HG03196 (cell line): ENCODE measurements around the gene PRLHR.
"Not testable (repeated sequence)": the region's sequence is repeated elsewhere in the genome, so short reads cannot be mapped to it uniquely, and the experiment has no call there.

Experiments used
- ATAC-seq: cut with Tn5 transposase; IDR thresholded peaks from one replicate; pipeline ENCODE4 v1.9.1; 2021; ENCODE audit not compliant: unreplicated experiment

Gene PRLHR

DNA sequence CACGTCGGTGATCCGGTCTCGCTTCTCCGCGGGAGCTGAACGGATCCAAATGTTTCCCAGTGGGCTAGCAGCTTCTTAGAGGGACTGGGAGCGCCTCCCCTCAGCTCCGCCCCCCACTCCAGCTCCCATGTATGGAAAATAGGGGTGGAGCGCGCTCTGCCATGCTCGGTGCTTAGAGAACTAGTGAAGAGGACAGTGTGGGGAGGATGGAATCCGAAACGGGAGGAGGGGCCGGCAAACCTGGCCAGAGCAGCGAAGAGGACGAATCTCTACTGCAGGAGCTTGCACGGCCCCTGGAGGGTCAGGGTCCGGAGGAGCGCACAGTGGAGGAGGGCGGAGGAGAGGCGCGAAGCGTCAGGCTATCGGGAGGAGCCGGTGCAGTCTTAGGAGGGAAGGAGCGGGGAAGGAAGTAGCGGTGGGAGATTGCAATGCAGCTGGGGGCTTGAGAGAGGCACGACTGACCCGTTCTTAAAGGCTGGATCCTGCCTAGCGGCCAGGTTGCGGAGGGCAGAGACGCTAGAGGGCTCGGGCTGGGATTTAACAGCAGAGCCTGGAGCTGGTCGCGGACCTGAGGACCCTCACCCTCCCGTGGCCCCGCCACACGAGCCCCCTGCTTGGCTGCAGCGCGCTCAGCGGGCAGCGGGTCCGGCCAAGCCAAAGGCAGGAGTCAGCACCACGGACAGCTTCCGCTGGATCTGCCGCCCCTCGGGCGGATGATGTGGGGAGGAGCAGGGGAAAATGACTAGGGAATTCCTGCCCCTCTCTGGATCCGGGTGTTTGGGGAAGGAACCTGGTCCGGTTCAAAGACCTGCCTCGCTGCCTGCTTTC, at the start of gene PRLHR:
Gene PRLHR, minus strand, starts transcription at position 51 of the 828 bp plus-strand sequence. CDS start 404 bp downstream, outside the sequence.
- no peak for ATAC-seq

DNA sequence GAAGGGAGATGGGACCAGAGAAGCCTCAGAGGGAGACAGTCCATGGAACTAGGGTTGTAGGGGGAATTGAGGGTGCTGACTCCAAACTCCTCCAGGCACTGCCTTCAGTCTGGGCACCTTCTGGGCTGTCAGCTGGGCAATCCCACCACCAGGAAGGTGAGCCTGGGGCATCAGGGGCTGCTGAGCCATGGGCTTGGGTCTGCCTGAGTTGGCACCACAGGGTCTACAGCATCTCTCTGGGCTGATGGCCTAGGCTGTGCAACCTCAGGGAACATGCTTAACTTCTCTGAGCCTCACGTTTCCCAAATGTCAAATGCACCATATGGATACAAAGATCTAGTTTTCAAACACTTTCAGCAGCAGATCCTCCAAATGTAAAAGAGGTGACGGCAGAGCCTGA, 46.8 kb upstream of the PRLHR start:
- no peak for ATAC-seq

DNA sequence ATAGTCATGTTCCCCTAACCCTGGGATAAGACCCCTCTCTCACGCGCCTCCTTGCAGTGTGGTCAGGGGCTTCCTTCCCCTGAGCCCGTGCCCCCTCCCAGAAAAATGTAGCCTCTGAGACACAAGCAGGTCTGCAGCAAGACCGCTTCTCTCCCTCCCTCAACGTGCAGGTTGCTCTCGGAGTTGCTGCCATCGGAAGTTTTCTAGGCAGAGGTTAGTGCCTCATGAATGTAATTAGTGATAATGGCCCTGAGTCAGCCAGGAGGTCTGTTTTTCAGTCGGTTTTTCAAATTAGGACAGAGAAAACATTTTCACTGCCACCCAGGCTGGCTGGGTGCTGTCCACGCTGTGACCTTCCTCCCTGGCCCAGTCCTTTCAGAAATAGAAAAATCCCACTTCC, 43.2 kb upstream of the PRLHR start:
- ATAC-seq: no peak

DNA sequence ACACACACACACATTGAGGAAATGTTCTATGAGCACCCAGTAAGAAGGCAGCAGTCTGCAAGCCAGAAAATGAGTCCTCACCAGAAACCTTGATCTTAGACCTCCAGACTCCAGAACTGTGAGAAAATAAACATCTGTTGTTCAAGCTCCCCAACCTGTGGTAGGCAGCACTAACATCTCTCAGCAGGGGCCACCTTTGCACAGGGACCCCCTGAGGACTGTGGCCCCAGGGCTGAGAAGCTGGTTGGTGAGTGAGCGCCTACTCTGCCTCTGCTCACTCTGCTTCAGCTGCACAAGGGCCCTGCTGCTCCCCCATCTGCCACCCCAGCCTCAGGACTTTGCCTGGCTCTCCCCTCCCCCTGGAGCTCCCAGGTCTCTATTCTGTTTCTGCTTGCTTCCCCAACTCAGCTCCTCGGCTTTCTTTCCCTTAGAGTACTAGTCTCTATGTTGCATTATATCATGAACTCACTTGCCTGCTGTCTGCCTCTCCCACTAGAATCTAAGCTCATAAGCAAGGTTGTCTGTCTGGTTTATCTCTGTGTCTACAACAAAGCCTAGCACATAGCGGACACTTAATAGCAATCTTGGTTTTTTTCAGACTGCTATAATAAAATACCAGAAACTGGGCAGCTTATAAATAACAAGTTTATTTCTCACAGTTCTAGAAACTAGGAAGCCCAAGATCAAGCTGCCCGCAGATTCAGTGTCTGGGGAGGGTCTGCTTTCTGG, 40.4 kb upstream of the PRLHR start:
- no peak for ATAC-seq

DNA sequence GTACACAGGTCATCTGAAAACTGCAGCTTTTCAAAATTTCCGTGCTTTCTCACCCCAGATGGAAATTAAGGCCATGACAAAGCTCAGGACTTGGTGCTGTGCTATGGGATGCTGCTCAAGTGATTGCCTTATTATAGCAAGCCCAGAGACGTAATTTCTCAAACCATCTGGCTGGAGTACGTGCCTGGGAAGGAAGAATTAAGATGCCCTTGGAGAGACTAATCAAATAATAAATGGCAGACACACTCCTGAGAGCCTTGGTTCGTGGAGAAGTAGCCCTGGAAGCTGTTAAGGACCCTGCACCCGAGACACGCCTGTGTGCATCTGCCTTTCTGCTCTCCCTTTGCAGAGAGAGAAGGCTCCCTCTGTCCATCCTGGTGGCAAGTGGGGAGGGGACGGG, 38.3 kb upstream of the PRLHR start:
- ATAC-seq: no peak

DNA sequence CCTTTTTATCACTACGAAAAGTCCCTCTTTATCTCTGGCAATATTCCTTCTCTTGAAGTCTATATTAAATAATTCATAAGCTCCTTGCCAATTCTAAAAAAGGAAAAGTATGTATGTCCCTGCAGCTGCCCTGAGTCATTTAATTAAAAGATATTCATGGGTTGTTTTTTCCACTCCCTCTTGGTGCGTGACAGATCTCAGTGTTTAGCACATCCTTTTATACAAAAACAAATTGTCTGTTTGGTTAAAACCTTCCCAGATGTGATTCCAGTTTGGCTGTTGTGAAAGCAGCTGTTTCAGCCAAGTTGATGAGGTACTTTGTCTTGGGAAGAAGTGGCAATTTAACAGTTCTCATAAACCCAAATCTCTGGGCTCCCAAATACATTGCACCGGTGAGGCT, 33.8 kb upstream of the PRLHR start:
- no peak for ATAC-seq

DNA sequence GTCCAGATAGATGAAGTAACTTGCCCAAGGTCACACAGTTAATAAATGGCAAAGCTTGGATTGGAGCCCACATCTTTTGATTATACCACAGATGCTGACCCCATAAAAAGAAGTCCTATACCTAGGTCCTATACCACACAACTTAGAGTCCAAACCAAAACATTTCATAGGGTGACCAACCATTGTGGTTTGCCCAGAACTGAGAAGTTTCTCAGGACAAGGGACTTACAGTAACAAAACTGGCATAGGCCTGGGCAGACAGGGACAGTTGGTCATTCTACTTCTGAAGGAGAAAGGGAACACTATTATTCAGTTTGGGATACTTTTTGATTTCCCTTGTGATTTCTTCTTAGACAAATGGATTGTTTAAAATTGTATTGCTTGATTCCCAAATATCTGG, 32.9 kb upstream of the PRLHR start:
- no peak for ATAC-seq

DNA sequence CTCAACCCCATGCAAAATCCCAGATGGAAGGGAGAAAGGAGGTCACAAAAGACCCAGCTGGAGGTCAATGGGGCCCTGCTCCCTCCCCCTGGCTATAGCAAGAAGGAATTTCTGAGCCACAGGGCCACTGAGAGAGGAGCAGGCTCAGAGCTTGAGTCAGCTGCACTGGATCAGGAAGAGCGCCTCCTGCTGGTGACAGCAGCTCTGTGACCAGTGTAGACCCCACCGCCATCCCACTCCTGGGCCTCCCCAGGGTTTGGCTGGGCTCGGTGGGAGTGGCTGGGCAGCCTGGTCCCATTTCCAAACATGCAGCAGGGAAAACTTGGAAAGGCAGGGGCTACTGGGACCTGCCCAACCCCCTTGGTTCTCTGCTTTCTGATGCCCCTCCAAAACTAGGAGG, 31.5 kb upstream of the PRLHR start:
- no peak for ATAC-seq

DNA sequence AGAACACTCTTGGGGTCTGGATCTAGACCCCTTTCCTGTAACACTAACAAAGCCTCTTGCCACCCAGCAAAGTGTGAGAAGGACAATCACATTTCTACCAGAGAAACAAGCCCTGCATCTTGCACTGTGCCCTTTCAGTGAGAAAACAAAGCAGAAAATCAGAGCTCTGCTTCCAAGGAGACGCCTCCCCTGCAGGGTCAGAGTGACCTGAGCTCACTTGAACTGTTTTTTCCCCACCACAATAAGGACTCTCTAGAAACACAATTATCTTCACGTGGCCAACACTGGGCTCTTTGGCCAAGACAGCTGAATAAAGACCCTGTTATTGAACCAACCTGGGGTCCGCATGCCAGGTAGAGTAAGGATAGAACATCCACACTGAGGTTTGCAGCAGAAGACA, 30.1 kb upstream of the PRLHR start:
- ATAC-seq: no peak

DNA sequence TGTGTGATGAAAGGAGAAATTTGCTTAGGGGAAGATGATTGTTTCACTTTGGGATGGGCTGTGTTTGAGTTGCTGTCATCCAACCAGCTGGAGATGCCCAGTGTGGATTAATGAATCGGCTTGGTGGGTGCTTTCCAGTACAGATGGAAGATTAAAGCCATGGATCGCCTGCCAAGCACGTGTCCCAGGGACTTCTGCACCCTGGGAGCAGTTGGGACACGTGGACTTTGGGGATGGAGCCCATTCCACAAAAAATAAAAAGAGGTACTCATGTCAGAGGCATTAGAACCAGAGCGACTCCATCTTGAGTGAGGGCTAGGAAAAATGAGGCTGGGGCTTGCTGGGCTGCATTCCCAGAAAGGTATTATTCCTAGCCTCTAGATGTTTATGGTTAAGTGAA, 29.3 kb upstream of the PRLHR start:
- no peak for ATAC-seq

DNA sequence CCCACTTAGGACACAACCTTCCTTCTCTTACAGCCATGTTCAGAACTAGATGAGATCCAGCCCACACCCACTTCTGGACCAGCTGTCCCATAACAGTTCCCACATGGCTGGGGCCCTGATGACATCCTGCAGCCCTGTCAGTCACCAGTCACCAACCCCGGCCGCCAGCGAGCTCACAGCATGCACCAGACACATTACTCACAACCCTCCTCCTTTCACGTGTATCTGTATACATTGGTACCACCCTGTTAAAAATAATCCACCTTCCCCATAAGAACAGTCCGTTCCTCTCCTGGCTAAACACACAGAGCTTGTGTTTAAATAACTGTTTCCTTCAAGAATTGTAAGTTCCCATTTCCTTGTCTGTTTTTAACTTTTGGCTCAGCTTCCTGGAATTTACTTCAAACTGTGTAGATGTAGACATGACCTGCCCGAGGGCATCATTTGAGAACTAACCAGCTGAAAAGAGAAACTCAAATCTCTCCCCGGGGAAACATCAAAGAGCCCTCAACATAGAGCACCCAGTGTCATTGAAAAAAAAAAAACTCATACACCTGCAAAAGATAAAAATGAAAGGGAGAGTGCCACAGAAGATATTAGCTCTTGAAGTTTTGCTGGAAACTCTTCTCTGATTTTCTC, 26.0 kb upstream of the PRLHR start:
- ATAC-seq: no peak

DNA sequence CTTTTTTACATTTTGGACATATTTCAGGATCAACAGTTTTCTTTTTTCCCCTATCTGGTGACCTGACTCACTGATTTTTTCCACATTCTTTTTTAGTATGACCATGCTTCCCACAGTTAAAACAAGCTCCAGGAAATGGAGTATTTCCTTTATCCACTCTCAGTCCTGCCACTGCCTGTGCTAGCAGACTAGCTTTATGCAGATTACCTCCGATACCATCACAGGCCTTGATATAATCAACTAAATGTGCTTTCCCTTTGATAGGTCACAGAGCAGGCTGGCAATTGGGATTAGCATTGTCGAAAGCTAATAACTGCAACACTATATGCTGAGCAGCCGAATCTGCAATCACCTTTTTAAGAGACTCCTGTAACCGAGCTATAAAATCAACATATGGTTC, 18.4 kb upstream of the PRLHR start:
- ATAC-seq: not testable (repeated sequence)

DNA sequence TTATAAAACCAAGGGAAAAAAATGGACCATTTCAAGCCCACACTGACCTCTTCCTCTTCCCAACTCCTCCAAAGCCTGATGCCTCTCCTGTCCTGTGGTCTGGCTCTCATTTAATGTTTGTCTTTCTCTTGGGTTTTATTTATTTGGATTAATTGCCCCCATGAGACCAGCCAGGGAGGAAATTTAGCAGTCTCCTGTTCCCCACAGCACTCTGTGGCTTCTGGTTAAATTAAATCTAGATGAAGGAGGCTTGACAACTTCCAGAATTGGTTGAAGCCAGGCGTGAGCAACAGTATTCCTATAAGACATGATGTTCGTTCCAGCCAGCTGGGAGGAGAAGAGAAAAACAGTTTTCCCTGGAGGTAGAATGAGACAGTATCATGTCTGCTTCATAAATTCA, 15.1 kb upstream of the PRLHR start:
- ATAC-seq: no peak

DNA sequence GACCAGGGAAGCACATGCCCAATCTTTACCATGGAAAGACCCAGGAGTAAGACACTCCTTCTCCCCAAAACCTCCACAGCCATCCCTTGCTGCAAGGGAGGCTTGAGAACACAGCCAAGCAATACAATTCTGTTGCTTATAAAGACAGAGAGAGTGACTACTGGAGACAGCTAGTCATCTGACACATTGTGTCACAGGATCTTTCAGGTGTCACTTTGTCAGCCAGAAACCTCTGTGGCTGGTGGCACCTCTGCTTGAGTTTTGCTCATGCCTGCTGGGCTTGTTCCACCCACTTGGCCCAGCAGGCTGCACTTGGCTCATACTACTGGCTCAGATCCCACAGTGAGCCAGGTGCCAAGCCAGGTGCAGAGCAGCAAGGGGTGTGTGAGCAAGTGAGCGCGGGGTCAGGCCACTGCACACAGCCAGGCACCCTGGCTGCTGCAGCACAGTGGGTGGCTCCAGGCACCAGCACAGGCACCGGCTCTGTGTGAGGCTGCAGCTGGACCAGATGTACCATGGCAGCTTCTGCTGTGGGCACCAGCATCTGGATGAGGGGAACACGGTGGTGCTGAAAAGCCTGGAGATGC, 12.4 kb upstream of the PRLHR start:
- no peak for ATAC-seq

DNA sequence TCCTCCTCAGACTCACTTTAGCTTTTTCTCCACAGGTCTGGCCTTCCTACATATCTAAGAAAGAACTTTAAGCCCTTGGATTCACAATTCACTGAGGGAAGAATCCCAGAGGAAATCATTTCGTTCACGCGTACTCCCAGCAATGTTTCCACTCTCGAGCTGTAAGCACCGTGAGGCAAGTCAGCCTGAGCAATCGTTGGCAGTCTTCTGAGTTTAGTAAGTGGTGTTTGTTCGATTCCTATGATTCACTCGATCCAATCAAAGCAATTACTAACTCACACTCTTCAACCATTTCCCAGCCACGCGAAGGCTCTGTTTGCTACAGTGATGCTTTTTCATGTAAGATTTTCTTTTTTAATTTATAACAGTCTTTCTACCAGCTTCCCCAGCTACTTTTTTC, 10.2 kb upstream of the PRLHR start:
- ATAC-seq: no peak

DNA sequence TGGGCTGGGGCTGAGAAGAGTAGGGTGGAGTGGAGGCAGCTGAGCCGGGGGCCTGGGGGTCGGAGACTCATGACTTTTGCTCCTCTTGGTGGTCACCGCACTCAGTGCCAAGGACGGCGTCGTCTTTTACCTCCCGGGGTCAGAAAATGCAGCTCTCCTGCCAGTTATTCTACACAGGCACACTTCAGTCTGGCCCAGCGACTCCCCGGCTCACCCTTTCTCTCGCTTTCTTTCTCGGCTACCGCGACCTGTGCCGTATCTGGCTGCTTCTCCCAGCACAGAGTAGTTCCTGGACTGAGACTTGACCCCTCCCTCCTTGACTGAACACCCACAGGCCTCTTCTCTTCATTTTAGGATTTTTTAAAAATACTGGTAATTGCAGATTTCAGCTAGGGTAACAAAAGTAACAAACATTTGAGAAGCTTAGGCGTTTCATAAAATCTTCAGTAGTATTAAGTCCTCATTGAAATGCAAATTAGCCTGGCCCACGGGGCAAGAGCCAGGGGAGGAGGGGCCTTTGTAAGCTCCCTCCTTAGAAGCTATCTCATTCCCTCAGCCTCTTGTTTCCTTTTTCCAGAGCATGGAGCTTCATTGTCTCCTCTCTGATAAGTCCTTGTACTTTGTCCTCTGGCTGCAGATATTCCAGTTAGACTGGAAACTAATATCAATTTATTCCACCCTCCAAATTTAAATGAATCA, 1.1 kb upstream of the PRLHR start:
- no peak for ATAC-seq

DNA sequence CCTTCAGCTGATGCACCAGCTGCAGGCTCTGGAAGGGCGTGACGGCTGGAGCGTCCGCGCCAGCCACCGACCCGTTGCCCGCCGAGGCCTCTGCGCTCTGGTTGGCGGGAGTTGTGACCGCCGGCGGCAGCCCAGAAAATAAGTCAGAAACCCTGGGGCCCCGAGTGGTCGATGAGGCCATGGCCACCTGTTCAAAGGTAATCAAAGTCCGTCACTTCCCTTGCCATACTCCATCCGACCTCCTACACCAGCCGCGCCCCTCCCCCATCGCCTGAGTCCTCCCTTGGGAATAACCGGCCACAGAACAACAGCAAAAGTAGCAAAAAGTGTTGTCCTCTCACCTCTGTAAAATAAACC, 406 bp downstream of the PRLHR start:
- no peak for ATAC-seq

DNA sequence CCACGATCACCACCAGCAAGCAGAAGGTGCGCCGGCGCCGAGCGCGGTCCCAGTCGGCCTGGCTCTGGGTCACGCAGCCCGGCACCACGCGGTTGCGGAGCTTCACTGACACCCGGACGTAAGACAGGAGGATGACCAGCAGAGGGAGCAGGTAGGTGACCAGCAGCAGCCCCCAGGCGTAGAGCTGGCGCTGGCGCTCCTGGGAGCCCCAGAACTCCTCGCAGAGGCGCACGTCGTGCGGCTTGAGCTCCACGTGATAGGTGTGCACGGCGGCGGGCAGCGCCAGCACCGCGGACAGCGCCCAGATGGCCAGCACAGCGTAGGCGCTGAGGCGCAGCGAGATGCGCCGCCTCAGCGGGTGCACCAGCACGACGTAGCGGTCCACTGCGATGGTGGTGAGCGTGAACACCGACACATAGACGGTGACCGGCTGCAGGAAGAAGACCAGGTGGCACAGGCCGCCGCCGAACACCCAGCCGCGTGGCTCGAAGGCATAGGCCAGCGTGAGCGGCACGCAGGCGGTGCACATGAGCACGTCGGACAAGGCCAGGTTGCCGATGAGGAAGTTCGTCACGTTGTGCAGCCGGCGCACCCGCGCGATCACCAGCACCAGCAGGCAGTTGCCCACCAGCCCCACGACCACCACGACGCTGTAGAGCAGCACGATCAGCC, 920 bp downstream of the PRLHR start:
- ATAC-seq: no peak

DNA sequence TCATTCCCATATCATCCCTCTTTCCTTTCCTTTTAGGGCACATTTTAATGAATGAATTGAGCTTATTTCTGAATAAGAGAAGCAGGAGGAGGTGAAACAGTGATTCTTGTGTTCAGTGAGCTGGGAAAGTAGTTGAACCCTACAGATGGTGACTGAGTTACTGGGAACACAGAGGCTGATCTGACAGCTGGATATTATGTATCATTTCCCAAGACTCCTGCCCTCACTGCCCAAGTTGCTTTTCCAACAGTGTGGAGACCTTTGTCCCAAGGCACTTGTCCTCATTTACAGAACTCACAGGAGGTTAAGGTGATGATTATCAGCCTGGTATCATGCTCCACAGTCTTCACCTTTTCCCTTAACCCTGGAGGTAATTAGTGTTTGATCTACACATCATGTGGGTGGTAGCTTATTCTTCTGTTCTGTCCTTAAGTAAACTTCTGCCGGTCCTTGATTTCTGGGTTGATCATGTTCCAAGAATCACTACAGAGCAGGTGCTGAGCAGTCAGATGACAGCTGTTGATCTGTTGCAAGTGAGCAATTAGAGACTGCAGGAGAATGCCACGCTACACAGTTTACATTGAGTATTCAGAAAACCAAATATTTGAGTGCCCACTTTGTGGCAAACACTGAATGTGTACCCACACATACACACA, 2.6 kb downstream of the PRLHR start:
- ATAC-seq: no peak

DNA sequence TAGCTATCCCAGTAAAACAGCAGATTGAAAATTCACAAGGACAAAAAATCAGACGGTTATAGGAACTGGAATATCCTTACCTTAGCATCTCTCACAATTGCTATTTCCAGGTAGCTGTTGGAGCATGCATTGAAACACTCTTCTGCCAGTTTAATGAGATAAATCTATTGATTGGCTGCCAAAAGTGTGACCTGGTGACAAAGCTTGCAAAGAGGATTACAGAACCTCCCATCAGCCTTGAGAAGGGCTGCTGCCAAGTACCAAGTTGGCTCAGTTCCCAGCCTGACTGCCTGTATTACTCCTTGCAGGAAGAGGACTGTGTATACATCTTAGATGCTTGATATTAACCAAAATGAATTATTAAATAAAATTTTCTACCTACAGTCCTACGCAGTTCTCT, 5.1 kb downstream of the PRLHR start:
- no peak for ATAC-seq
